GM21447 (cell line): ENCODE measurements around the gene BCLAF3.

Experiments
- ATAC-seq: cut with Tn5 transposase; IDR thresholded peaks from one replicate; pipeline ENCODE4 v1.9.1; 2021; ENCODE audit not compliant: unreplicated experiment

BCLAF3 gene

DNA sequence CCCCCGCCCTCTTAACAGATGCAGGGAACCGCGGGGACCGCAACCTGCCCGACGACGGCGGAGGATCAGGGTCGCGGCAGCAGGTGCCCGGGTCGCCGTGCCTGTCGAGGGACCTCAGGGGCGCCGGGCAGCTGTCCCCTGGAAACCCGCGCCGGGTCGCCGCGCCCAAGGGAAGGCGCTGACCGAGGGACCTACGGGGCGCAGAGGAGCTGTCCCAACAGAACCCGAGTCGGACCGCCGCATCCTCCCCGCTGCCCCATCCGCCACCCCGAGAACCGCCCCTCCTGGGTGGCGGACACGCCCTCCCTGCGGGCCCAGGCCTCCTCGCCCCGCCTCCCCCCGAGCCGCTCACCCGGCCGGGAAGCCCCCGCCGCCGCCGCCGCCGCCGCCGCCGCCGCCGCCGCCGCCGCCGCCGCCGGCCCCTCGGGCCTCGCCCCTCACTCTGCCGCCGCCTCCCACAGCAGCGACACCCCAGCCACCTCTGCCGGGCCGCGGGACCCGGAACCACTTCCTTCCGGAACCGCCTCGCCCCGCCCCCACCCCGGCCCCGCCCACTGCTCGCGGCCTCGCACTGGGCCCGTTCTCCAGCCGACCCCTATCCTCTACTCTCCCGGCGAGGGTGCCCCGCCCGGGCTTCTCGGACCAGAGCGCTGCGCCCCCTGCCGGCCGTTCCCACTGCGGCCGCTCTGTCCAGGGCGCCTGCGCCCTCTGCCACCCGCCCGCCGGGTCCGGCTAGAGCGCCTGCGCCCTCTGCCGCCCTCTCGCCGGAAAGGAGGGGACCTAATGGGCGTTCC lies at the start of gene BCLAF3:
BCLAF3 (minus strand) TSS at position 506 of the 794 bp plus-strand sequence. CDS start 20,797 bp downstream, outside the sequence.
- ATAC-seq, result peak; percentile 88

DNA sequence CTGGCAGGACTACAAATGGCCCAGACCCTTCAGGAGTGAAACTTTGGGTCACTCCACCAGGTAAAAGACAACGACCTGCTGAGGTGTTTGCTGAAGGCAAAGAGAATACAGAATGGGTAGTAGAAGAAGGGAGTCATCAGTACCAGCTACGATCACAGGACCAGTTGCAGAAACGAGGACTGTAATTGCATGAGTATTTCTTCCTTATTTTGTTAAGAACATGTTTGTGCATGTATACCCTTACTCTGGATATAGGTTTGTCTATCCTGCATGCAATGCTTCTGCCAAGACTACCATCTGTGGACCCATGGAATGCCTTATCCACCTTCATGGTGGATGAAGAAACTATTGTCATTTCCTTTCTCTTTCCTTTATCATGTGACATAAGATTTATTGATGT lies 48.1 kb upstream of the BCLAF3 start:
- ATAC-seq, result no peak

DNA sequence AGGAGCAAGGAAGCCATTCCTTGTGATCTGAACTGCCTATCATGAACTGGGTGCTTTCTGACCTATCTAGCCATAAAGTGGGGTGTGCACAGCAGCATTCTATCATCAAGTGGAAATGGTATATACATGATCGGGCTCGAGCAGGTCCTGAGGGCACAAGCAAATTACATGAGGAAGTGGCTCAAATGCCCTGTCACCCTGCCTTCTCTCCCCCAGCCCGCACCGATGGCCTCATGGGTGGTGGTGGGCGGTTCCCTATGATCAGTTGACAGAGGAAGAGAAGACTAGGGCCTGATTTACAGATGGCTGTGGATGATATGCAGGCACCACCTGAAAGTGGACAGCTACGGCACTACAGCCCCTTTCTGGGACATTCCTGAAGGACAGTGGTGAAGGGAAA lies 46.3 kb upstream of the BCLAF3 start:
- ATAC-seq, result no peak

- no peak for ATAC-seq
These were observed 41.3 kb upstream of the BCLAF3 start for GRCh38 chrX:20032201-20032600.

DNA sequence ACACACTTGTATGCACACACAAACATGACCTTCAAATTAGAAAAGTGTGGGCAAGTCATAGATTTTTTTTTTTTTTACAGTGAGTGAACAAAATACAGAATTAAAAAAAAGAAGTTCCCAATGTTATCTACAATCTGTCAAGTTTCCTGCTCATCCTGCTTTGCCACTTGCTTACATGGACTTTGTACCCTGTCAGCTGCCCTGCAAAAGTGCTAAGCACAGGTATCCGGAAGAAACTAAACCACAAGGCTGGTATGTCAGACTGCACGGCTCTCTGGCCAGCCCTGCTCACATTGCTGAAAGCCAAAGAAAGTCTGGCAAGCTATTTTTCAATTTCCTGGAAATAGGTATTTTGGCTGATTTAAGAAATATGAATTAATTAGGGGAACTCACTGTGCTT lies 38.9 kb upstream of the BCLAF3 start:
- ATAC-seq, result no peak

DNA sequence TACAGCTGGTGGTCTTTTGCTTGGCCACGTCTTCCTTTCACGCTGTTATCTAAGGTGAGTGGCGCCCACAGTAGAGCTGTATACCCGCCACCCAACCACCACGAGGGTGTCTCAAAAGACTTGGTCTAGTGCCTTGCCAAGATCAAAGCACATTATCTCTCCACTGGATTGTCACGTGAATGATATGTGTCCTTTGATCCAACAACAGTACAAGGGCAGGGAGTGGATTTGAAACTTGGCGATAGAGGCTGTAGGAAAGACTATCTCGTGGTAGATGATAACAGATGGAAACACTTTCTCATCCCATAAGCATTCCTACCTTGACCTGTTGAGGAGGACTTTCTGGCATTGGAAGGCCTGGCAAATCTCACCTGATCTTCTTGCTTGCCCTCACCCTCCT lies 37.7 kb upstream of the BCLAF3 start:
- no peak for ATAC-seq

DNA sequence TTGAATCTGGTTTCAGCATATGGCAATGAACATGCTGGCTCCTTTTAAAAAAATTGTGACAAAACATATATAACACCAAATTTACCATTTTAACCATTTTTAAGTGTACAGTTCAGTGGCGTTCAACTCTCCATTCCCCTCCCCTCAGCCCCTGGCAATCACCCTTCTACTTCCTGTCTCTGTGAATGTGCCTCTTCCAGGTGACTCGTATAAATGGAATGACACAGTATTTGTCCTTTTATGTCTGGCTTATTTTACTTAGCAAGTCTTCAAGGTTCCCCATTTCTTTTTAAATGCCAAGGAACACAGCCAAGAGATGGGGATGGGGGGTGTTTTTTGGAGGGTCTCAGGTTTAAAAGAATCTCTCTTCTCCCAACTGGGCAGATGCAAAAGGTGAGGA lies 35.4 kb upstream of the BCLAF3 start:
- ATAC-seq, result no peak

- no peak for ATAC-seq
These were observed 29.0 kb upstream of the BCLAF3 start for GRCh38 chrX:20019672-20020365.

DNA sequence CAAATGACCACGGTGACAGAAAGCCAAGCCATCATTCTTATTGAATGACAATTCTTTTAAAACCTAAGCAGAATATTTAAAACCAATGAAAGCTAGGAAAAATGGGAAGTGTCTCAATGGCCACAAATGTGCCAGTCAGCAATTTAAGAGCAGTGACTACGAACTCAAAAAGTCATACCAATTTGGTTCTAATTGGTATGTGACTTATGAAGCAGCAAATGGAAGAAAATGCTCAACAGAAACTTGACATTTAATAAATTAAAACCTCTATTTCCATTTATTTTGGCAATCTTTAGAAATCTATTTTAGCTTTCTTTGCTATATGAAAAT lies 25.7 kb upstream of the BCLAF3 start:
- ATAC-seq, result no peak

DNA sequence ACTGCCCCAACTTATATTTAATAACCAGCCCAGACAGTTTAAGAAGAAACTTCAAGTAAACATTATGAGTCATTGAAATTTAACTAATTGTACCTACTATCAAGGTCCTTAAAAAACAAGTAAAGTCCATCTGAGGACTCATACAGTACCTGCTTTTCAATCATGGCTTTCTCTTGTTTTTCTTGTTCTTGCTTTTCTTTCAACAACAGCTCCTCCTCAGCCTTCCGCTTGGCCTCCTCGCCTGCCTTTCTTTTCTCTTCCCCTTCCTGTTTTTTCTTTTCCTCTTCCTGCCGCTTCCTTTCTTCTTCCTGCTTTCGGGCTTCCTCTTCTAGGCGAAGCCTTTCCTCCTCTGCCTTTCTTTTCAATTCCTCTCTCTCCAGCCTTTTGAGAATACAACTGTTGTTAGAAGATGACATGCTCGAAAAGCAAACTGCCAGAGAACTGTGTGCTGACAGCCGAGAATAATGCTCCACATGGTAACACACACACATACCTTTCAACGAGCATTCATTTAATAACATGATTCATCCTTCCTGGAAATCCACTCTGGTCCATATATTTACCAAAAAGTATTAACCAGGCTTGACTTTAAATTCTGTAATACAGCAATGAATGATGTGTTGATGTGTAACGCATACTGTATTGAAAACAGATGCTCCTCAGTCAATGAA lies 25.2 kb upstream of the BCLAF3 start:
- no peak for ATAC-seq

DNA sequence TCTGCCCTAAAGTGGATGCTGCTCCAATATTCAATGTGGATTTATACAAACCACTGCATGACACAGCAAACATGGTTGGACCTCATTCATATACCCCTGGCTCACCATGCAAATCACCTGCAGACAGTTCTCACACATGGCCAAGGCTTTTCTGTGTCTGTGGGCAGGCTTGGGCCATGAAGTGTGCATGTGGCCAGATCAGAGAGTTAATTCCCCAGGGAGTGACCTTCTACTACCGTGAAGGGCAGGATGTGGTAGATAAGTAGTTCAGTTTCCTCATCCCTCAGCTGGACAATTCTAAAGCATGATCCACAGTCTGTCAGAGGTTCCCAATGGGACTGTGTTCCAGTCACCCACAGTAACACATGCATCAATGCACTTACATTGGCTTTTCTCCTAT lies 24.6 kb upstream of the BCLAF3 start:
- ATAC-seq, result peak; percentile 55

DNA sequence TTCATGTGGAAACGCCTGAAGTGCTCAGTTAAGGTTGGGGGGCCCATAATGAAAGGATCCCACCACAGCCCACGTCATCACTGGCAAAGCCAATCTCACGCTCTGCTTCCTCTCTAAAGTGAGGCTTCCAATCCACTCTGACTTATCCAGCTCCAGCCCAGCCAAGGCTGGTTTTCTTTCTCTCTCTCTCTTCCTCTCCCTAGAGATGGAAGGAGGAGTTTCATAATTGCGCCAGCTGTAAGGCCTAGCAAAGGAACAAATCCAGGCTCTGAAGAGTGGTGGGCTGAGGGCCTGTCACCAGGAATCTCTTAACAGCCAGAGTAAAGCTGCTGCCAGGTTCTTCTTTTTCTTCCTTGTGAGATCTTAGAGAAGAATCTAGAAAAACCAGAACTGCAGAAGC lies 20.7 kb upstream of the BCLAF3 start:
- no peak for ATAC-seq

DNA sequence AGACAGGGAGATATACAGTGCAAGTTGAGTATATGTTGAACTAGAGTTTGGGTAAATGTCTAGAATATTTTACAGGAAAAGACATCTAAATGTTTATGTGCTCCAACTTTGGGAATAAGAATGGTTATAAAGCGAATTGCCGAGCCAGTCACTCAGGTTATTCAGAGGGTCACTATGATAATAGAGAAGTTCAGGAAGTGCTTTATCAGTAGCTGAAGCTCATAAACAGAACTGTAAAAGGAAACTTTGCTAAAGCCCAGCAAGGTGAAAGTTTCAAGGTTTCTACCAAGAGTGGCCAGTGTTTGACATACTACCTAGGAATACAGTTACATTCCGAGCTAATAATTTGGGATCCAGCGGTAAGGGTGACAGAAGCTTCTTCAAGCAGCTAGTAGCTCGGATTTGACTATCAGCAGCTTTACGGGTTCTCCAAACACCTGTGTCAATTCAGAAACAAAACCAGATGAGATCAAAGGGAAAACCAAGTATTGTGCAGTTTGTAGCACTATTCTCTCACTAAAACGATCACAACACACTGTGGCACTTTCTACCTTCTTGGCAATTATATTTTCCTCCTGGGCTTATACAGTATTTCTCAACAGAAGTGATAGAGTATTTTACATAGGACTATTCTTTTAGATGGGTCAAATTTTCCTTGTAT lies 17.2 kb upstream of the BCLAF3 start:
- no peak for ATAC-seq

GRCh38 chrX:20005883-20006282 lies 15.0 kb upstream of the BCLAF3 start:
- ATAC-seq, result no peak

DNA sequence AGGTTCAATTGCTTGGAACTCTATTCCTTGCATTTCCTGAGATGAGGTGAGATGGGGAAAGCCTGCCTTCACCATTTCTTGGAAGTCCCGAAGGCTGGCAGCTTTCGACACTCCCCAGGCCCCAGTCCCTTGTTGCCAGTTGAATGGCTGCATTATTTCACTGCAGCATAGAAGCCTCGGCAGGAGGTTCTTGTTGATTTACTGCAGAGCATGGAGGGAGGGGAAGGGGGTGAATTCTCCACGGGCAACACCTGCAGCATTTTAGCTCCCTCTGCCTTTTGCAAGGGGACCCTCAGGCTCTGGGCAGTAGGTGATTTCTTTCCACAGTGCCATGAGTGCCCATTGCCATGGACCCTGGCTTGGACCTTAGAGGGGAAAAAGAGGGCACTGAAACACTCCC lies 10.7 kb upstream of the BCLAF3 start:
- ATAC-seq, result no peak

GRCh38 chrX:19991350-19991718 lies 473 bp upstream of the BCLAF3 start:
- no peak for ATAC-seq

- ATAC-seq, result peak; percentile 24
These were observed 708 bp downstream of the BCLAF3 start for GRCh38 chrX:19990151-19990555.

DNA sequence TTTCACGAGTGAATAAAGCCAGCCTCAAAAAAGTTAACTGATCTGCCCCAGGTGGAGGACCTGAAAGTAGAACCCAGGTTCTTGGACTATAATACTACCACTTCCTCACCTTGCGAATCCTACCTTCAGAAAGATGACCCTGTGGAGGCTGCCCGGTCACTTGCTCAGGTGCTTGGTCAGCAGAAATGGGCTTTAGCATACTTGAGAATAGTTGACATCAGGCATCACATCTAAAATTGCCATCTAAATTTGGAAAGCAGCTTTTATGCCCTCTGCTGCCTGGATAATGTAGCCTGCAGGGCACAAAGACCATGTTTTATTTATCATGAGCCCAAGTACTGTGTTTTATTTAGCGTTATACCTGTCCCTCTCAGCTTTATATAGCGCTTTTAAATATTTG lies 3.0 kb downstream of the BCLAF3 start:
- no peak for ATAC-seq

DNA sequence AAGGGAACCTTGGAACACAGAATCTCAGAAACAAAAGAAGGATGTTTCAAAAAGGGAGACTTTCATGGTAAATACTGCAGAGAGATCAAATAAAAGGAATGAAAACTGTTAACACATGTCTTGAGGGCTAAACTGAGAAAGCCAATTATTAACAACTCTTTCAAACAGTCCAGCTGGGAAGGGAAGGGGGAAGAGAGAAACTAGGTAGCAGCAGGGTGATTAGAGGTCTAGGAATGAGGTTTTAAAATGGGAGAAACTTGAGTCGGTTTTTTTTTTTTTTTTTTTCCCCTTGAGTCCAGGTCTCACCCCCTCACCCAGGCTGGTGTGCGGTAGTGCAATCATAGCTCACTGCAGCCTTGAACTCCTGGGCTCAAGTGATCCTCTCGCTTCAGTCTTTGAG lies 4.3 kb downstream of the BCLAF3 start:
- ATAC-seq, result no peak

DNA sequence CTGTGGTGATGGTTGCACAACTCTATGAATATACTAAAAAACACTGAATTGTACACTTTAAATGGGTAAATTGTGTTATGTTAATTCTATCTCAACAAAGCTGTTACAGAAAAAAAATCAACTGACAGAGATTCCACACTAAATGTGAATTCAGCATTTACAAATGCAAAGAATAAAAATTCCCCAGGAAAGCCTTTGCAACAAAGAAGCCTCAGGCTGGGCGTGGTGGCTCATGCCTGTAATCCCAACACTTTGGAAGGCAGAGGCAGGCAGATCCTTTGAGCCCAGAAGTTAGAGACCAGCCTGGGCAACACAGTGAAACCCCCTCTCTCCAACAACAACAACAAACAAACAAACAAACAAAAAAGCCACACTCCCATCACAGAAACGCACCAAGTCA lies 8.9 kb downstream of the BCLAF3 start:
- ATAC-seq, result no peak

GRCh38 chrX:19975845-19976244 lies 15.0 kb downstream of the BCLAF3 start:
- ATAC-seq, result no peak

GRCh38 chrX:19972984-19973383 lies 17.9 kb downstream of the BCLAF3 start:
- no peak for ATAC-seq
